ENCODE measurements around the gene SARDH.

SARDH gene

GRCh38 chr9:133761641-133762248 is 23.6 kb upstream of the SARDH start:
- no peak for TF ChIP-seq MYC (IDR thresholded peaks at IDR 0.05; ENCODE audit: low read depth, low read length)
- TF ChIP-seq POLR2A (IDR thresholded peaks at IDR 0.05; ENCODE audit: extremely low read depth, insufficient read length), result no peak
- no peak for TF ChIP-seq MAX (IDR thresholded peaks at IDR 0.05; ENCODE audit: low read depth, low read length)
- no peak for TF ChIP-seq CTCF (IDR thresholded peaks at IDR 0.05; ENCODE audit: low read depth, low read length)
- no peak overlapping the region for H3K4me3 ChIP-seq (ENCODE audit: low read depth, low read length)
- no peak for DNase-seq (ENCODE audit: low read depth)

- TF ChIP-seq POLR2A (IDR thresholded peaks at IDR 0.05; ENCODE audit: extremely low read depth, insufficient read length), result no peak
- no peak for TF ChIP-seq MYC (IDR thresholded peaks at IDR 0.05; ENCODE audit: low read depth, low read length)
- no peak for TF ChIP-seq CTCF (IDR thresholded peaks at IDR 0.05; ENCODE audit: low read depth, low read length)
- no peak for TF ChIP-seq MAX (IDR thresholded peaks at IDR 0.05; ENCODE audit: low read depth, low read length)
- no peak overlapping the region for H3K4me3 ChIP-seq (ENCODE audit: low read depth, low read length)
- DNase-seq (ENCODE audit: low read depth), result no peak
Measured at GRCh38 chr9:133760713-133761290, 22.6 kb upstream of the SARDH start.

GRCh38 chr9:133759946-133760345 is 21.8 kb upstream of the SARDH start:
- TF ChIP-seq CTCF (IDR thresholded peaks at IDR 0.05; ENCODE audit: low read depth, low read length), result no peak
- no peak for TF ChIP-seq MAX (IDR thresholded peaks at IDR 0.05; ENCODE audit: low read depth, low read length)
- no peak for TF ChIP-seq POLR2A (IDR thresholded peaks at IDR 0.05; ENCODE audit: extremely low read depth, insufficient read length)
- no peak for TF ChIP-seq MYC (IDR thresholded peaks at IDR 0.05; ENCODE audit: low read depth, low read length)
- no peak overlapping the region for H3K4me3 ChIP-seq (ENCODE audit: low read depth, low read length)

GRCh38 chr9:133759146-133759900 is 21.2 kb upstream of the SARDH start:
- TF ChIP-seq MAX (IDR thresholded peaks at IDR 0.05; ENCODE audit: low read depth, low read length), result no peak
- no peak for TF ChIP-seq CTCF (IDR thresholded peaks at IDR 0.05; ENCODE audit: low read depth, low read length)
- no peak for TF ChIP-seq MYC (IDR thresholded peaks at IDR 0.05; ENCODE audit: low read depth, low read length)
- no peak for TF ChIP-seq POLR2A (IDR thresholded peaks at IDR 0.05; ENCODE audit: extremely low read depth, insufficient read length)
- H3K4me3 ChIP-seq (ENCODE audit: low read depth, low read length), result no peak overlapping the region
- DNase-seq (ENCODE audit: low read depth), result no peak

More at GRCh38 chr9:133759946-133760345, 21.8 kb upstream of the SARDH start:
- no peak for DNase-seq (ENCODE audit: low read depth)

- H3K4me3 ChIP-seq (ENCODE audit: low read depth, low read length), result no peak overlapping the region
- no peak for DNase-seq (ENCODE audit: low read depth)
- TF ChIP-seq MAX (IDR thresholded peaks at IDR 0.05; ENCODE audit: low read depth, low read length), result no peak
- TF ChIP-seq CTCF (IDR thresholded peaks at IDR 0.05; ENCODE audit: low read depth, low read length), result no peak
- no peak for TF ChIP-seq MYC (IDR thresholded peaks at IDR 0.05; ENCODE audit: low read depth, low read length)
- TF ChIP-seq POLR2A (IDR thresholded peaks at IDR 0.05; ENCODE audit: extremely low read depth, insufficient read length), result no peak
Measured at GRCh38 chr9:133758228-133758627, 20.1 kb upstream of the SARDH start.

Data from NB4 (cell line).